ENCODE measurements around the gene GLB1L2. TPM values are rescaled to one million over a fixed set of nuclear protein-coding genes. Genes with fewer than 3 reads are reported as not detected.

Gene GLB1L2
- total and polyA plus RNA-seq, 7 donors: 4.2 to 108 (median 30.8) TPM

GRCh38 chr11:134333946-134334345 lies 2.2 kb downstream of the GLB1L2 start:
- 69 to 85% methylated on average over 3 of the region's 3 CpGs for WGBS, 2 donors
- Histone ChIP-seq H3K27me3 (no peaks in the 10 kb centered on the region), H3K9me3 (no peaks in the 10 kb centered on the region), H3K36me3 (peaks cover 0 to 10% (median 0%) of the 10 kb centered on the region in 4 donors), H3K4me3 (peak overlapping the region in 1 of 4 donors; percentile 69), H3K4me1 (peaks cover 0 to 37% (median 21%) of the 10 kb centered on the region in 4 donors), H3K27ac (no peak overlapping the region)
- TF ChIP-seq POLR2A (IDR thresholded peaks at IDR 0.05): no peak
- TF ChIP-seq CTCF (IDR thresholded peaks at IDR 0.05): no peak
- TF ChIP-seq POLR2AphosphoS5 (IDR thresholded peaks at IDR 0.05): no peak
- no peak for TF ChIP-seq EP300 (IDR thresholded peaks at IDR 0.05)
- intact Hi-C loops (cut with DNase I): loop anchor here (5.0 kb wide), 2 partner anchors 57 to 82 kb away; partner anchors contain the start of genes ACAD8, GLB1L3 and THYN1
- DNase-seq: no peak

- Histone ChIP-seq H3K36me3 (peaks cover 0 to 10% (median 0%) of the 10 kb centered on the region in 4 donors), H3K9me3 (no peaks in the 10 kb centered on the region), H3K4me1 (peaks cover 0 to 37% (median 21%) of the 10 kb centered on the region in 4 donors), H3K27ac (no peak overlapping the region), H3K27me3 (no peaks in the 10 kb centered on the region), H3K4me3 (no peak overlapping the region)
- 90 to 92% methylated on average over 10 of the region's 10 CpGs for WGBS, 2 donors
- intact Hi-C loops (cut with DNase I): loop anchor here (5.0 kb wide), 2 partner anchors 58 to 83 kb away; partner anchors contain the start of genes ACAD8, GLB1L3 and THYN1
- DNase-seq: no peak
- TF ChIP-seq POLR2A (IDR thresholded peaks at IDR 0.05): no peak
- no peak for TF ChIP-seq POLR2AphosphoS5 (IDR thresholded peaks at IDR 0.05)
Observed at GRCh38 chr11:134334796-134335571, 3.2 kb downstream of the GLB1L2 start.

GRCh38 chr11:134337051-134337450 lies 5.3 kb downstream of the GLB1L2 start:
- no peaks in the 10 kb centered on the region for H3K9me3 ChIP-seq
- H3K4me1 ChIP-seq: peaks cover 0 to 30% (median 14%) of the 10 kb centered on the region in 4 donors
- peaks cover 0 to 10% (median 0%) of the 10 kb centered on the region in 4 donors for H3K36me3 ChIP-seq
- TF ChIP-seq POLR2A (IDR thresholded peaks at IDR 0.05): no peak
- no peak for TF ChIP-seq POLR2AphosphoS5 (IDR thresholded peaks at IDR 0.05)
- no peak for TF ChIP-seq EP300 (IDR thresholded peaks at IDR 0.05)
- TF ChIP-seq CTCF (IDR thresholded peaks at IDR 0.05): no peak
- 92 to 95% methylated on average over 4 of the region's 4 CpGs for WGBS, 2 donors
- H3K27ac ChIP-seq: no peak overlapping the region
- DNase-seq: no peak
- intact Hi-C loops (cut with DNase I): no loop called here
- H3K4me3 ChIP-seq: no peak overlapping the region
- H3K27me3 ChIP-seq: no peaks in the 10 kb centered on the region

- no peaks in the 10 kb centered on the region for H3K9me3 ChIP-seq
- no peak for TF ChIP-seq POLR2A (IDR thresholded peaks at IDR 0.05)
- no peak for TF ChIP-seq CTCF (IDR thresholded peaks at IDR 0.05)
- no peak for TF ChIP-seq EP300 (IDR thresholded peaks at IDR 0.05)
- TF ChIP-seq POLR2AphosphoS5 (IDR thresholded peaks at IDR 0.05): no peak
- H3K36me3 ChIP-seq: peaks cover 0 to 16% (median 0%) of the 10 kb centered on the region in 4 donors
- no peak overlapping the region for H3K27ac ChIP-seq
- H3K4me3 ChIP-seq: no peak overlapping the region
- peaks cover 0 to 20% (median 5%) of the 10 kb centered on the region in 4 donors for H3K4me1 ChIP-seq
- WGBS, 2 donors: 93 to 97% methylated on average over 15 of the region's 15 CpGs
- H3K27me3 ChIP-seq: no peaks in the 10 kb centered on the region
- intact Hi-C loops (cut with DNase I): no loop called here
- DNase-seq: no peak
Observed at GRCh38 chr11:134338068-134338467, 6.3 kb downstream of the GLB1L2 start.

GRCh38 chr11:134338654-134339053 lies 6.9 kb downstream of the GLB1L2 start:
- Histone ChIP-seq H3K9me3 (no peaks in the 10 kb centered on the region), H3K27me3 (no peaks in the 10 kb centered on the region), H3K4me3 (no peak overlapping the region), H3K36me3 (peaks cover 0 to 22% (median 0%) of the 10 kb centered on the region in 4 donors), H3K27ac (no peak overlapping the region), H3K4me1 (peaks cover 0 to 14% (median 5%) of the 10 kb centered on the region in 4 donors)
- 93 to 96% methylated on average over 7 of the region's 7 CpGs for WGBS, 2 donors
- no peak for DNase-seq
- intact Hi-C loops (cut with DNase I): no loop called here
- TF ChIP-seq POLR2AphosphoS5 (IDR thresholded peaks at IDR 0.05): no peak
- no peak for TF ChIP-seq EP300 (IDR thresholded peaks at IDR 0.05)
- no peak for TF ChIP-seq POLR2A (IDR thresholded peaks at IDR 0.05)
- no peak for TF ChIP-seq CTCF (IDR thresholded peaks at IDR 0.05)

Data from sigmoid colon (tissue), 7 donors.